GM18873 (cell line): ENCODE results near the gene ZNF768.
"Not testable (repeated sequence)": the region's sequence is repeated elsewhere in the genome, so short reads cannot be mapped to it uniquely, and the experiment has no call there.

Experiments
- ATAC-seq: cut with Tn5 transposase; IDR thresholded peaks from one replicate; pipeline ENCODE4 v1.9.1; 2021; ENCODE audit warnings: mild to moderate bottlenecking, moderate library complexity, moderate number of reproducible peaks; ENCODE audit not compliant: unreplicated experiment, low FRiP score

ZNF768 gene

GRCh38 chr16:30556125-30556473, 29.7 kb upstream of the ZNF768 start:
- ATAC-seq, result no peak

GRCh38 chr16:30555315-30556124, 29.2 kb upstream of the ZNF768 start:
- ATAC-seq, result no peak

- ATAC-seq, result no peak
Observed at GRCh38 chr16:30554557-30555314, 28.4 kb upstream of the ZNF768 start.

GRCh38 chr16:30553393-30553899, 27.1 kb upstream of the ZNF768 start:
- no peak for ATAC-seq

GRCh38 chr16:30552956-30553355, 26.6 kb upstream of the ZNF768 start:
- ATAC-seq, result no peak

- ATAC-seq, result no peak
Observed at GRCh38 chr16:30551781-30552180, 25.4 kb upstream of the ZNF768 start.

GRCh38 chr16:30548416-30549253, 22.3 kb upstream of the ZNF768 start:
- no peak for ATAC-seq

- no peak for ATAC-seq
Observed at GRCh38 chr16:30546115-30546514, 19.7 kb upstream of the ZNF768 start.

- no peak for ATAC-seq
Observed at GRCh38 chr16:30543067-30543466, 16.7 kb upstream of the ZNF768 start.

- no peak for ATAC-seq
Observed at GRCh38 chr16:30541502-30542329, 15.3 kb upstream of the ZNF768 start.

- not testable (repeated sequence) for ATAC-seq
Observed at GRCh38 chr16:30540916-30541464, 14.6 kb upstream of the ZNF768 start.

- ATAC-seq, result not testable (repeated sequence)
Observed at GRCh38 chr16:30539986-30540526, 13.7 kb upstream of the ZNF768 start.

GRCh38 chr16:30539000-30539964, 12.9 kb upstream of the ZNF768 start:
- no peak for ATAC-seq

- ATAC-seq, result not testable (repeated sequence)
Observed at GRCh38 chr16:30536391-30537024, 10.1 kb upstream of the ZNF768 start.

- no peak for ATAC-seq
Observed at GRCh38 chr16:30535777-30536190, 9.4 kb upstream of the ZNF768 start.

- ATAC-seq, result no peak
Observed at GRCh38 chr16:30535106-30535776, 8.9 kb upstream of the ZNF768 start.
